HG02840 (cell line): ENCODE measurements around the gene PPP4R1.
"Not testable (repeated sequence)": the region's sequence is repeated elsewhere in the genome, so short reads cannot be mapped to it uniquely, and the experiment has no call there.

Source experiments
- ATAC-seq: cut with Tn5 transposase; IDR thresholded peaks from one replicate; pipeline ENCODE4 v1.9.1; 2021; ENCODE audit warnings: mild to moderate bottlenecking, moderate library complexity, moderate number of reproducible peaks; ENCODE audit not compliant: unreplicated experiment, low FRiP score

The PPP4R1 gene

DNA sequence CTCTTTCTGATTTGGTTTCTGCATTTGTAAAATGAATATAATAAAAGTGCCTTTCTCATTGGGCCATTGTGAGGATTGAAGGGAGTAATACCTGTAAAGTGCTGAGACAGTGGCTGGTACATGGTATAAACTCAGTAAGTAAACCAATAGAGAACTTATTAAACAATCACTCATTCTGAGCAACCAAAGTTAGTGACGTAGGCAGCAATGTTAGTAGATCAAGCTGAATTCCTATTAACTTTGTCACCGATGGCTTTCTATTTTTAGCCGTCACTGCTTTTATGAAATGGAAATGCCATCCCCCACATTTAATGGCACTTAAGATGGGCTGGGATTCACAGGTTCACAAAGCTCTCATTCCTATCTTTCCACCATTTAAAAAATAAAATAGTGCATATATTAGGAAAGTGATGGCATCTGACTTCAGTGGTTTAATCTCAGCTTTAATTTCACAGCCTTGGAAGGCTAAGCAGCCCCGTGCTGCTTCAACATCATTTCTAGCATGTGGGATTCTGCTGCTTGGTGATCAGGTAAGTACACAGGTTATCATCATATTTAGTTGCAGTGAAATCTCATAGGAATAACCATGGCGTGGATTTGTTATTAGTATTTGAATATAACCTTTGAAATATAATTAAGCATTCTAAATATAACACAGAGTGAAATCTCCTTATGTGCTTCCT is 17.6 kb upstream of the PPP4R1 start:
- no peak for ATAC-seq

DNA sequence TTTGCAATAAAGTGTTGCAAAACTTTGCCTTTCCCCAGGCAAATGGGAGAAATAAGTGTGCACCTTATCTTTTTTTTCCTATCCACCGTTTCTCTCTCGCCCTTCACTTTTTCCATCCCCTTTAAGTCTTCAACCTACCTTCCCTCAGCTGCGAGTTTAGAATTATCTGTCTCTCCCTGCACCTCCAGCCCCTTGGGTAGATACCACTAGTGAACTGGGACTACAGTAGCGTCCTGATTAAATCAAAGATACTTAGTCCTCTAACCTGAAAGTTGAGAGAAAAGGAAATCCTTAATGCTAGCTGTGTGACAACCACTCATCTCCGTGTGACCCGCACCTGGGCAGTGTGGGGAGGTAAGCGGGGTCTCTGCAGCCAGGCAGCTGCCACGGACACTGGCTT is 16.1 kb upstream of the PPP4R1 start:
- ATAC-seq: no peak

DNA sequence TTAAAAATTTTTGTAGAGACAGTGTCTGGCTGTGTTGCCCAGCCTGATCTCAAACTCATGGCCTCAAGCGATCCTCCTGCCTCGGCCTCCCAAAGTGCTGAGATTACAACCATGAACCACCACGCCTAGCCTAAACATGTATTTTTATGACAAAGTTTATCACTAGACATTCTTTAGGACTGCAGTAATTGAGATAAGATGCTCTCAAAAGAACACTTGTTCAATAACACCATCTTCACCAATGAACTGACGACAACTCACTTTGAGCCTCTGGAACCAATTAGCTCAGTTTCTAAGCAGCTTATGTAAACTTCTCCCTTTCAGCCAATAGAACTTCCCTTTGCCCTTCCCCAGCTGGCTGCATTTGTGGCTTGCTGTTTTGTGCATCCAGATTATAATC is 15.3 kb upstream of the PPP4R1 start:
- ATAC-seq: no peak

DNA sequence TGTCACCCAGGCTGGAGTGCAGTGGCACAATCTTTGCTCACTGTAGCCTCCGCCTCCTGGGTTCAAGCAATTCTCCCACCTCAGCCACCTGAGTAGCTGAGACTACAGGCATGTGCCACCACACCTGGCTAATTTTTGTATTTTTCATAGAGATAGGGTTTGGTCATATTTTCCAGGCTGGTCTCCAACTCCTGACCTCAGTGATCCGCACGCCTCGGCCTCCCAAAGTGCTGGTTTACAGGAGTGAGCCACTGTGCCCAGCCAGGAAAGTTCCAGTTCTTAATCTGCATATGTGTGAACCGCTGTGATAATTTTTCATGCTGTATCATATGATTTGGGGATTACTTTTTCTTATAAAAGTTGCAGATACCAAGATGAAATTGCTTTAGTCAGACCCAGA is 14.6 kb upstream of the PPP4R1 start:
- ATAC-seq: no peak

DNA sequence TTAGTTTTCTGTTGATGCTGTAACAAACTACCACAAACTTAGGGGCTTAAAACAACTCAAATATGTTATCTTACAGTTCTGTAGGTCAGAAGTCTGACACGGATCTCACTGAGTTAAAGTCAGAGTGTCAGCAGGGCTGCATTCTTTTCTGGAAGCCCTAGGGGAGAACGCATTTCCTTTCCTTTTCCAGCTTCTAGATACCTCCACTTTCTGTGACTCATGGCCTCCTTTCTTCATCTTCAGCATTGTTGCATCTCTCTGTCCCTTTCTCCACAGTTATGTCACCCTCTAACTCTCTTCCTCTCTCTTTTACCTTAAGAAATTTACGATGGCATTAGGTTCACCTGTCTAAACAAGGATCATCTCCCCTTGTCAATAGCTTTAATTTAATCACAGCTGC is 13.3 kb upstream of the PPP4R1 start:
- no peak for ATAC-seq

DNA sequence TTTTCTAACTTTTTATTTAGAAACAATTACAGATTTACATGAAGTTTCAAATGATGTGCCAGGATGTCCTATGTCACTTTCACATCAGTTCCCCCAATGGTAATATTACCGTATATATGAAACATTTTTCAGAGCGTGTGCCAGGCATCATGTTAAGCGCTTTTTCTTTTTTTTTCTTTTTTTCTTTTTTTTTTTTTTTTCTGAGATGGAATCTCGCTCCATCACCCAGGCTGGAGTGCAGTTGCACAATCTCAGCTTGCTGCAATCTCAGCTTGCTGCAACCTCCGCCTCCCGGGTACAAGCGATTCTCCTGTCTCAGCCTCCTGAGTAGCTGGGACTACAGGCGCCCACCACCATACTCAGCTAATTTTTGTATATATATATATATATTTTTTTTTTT is 5.6 kb upstream of the PPP4R1 start:
- ATAC-seq: no peak

DNA sequence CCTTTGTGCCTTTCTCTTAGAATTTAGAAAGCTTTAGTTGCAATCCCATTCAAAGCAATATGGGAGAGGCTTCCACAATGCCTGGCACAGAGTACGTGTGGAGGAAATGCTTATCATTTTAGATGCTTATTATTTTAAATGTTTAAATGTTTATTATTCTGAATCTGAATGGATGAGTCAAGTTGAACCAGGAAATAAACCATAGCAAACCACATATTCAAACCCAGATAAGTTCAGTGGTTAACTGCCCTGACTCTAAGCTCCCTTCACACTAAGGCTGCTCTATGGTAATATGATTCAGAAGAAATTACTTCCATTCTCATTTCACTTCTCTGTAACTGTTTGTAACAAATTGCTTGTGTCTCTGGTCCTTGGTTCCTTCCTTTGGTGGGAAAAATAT is 5.2 kb upstream of the PPP4R1 start:
- ATAC-seq: no peak

DNA sequence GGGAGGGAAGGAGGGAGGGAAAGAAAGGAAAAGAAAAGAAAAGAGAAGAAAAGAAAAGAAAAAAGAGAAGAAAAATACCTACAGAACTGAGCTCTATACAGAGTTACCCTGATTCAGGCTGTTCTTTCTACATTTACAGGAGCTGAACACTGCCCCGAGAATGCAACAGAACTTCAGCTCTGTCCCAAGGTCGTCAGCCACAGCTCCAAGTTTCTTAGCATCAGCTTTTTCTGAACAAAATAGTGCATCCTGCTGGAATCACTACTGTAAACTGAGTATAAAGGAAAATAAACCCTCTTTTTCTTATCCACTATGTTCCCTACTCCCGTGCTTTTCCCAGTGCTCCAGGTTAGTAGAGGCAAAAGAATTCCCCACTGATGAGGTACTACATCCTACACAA is 4.7 kb upstream of the PPP4R1 start:
- no peak for ATAC-seq

DNA sequence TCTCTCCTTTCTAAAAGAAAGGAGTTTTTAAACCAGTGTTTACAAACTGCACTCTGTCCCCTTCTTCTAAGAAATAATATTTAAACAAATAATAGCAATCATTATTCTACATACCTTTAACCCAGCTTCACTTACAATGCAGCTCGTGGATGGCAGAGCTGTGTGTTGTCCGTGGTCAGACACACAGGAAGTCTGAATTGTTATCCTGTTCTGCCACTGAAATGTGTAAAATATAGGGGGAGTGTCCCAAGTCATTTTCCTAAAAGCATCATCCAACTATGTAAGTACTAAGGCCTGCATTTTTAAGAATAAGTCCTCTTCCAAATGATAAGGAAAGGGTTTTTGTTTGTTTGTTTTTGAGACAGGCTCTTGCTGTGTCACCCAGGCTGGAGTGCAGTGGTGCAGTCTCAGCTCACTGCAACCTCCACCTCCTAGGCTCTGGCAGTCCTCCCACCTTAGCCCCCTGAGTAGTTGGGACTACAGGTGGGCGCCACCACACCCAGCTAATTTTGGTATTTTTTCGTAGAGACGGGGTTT is 2.7 kb upstream of the PPP4R1 start:
- ATAC-seq: no peak

DNA sequence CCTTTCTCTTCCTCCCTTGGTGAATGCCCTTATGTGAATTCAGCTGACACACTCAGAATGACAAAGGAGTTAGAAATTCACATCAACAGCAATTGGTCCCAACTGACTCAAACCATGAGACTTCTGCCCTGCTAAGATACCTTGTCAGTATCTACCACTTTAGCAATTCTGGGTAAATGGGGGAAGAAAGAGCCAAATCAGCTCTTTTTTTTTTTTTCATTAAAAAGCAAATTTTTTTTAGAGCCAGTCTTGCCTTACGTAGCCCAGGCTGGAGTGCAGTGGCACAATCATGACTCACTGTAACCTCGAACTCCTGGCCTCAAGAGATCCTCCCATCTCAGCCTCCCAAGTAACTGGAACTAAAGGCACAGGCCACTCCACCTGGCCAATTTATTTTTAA is 1.7 kb upstream of the PPP4R1 start:
- ATAC-seq: no peak

DNA sequence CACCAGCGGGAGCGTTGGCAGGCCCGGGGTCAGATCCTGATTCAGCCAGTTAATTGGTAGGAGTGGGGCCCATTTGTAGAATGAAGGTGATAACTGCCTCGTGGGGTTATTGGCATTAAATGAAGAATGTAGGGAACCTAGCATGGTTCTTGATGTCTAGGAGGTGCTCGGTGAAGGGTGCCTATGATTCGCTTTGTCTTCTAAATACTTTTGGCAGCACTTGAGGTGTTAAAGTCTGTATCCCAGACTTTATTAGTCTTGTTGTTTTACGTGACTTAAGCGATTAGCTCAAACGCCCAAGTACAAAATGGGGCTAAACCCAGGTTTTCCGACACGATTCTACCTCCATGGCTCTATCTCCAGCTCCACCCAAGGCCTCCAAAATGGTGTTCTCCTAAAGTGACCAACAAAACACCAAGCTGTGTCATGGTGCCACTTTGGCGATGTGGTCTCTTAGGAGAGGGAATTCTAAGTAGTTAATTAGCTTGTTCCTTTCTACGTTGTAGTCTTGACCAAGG is 980 bp upstream of the PPP4R1 start:
- ATAC-seq: no peak

DNA sequence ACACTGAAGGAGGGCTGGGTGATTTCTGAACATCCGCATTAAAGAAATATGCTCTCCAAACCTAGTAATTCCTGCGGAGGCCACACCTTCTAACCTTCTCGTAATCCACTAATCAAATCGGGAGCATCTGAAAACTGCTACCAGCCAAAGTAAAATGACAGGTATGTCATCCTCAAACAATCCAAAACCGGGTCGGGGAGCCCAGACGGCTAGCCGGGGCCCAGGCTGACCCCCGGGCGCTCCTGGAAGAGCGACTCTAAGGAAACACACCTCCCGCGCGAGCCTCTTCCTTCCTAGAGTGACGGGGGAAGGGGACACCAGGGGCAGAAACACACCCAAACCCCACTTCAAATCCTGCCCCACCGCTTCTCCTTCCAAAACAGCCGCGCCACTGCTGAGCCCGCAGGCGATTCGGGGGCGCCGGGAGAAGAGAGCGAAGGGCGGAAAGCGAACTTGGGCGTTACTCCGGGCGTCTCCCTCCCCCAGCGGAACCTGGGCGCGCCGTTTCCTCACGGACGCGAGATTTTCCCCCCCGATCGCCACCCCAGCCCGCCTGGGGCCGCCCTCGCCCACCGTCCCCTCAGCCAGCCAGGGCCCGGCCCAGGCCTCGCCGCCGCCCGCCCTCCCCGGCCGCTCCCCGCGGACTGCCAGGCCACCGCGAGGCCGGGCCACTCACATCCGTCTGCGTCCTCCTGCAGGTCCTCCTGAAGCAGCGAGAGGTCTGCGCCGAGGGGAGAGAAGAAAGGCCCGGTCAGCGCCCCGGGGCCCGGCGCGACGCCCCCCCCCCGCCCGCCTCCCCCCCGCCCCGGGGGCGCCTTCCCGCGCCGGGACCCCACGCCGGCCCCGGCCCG is 584 bp downstream of the PPP4R1 start:
- ATAC-seq: peak; percentile 33

DNA sequence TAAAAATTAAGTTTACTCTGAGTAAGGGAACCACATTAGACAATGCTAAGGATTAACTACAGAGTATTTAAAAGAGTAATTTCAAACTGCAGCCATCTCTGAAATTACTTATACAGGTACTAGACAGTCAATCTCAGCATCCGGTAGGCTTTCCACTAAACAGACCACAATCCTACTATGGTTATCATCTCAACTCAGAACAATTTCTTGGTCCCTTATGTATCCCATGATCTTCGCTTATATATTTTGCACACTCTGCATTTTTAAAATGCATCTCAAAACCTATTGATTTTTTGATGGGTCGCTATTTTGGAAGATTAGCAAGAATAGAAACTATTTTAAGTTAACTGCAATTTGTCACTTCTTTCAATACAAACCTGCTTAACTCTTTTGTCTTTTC is 1.4 kb downstream of the PPP4R1 start:
- ATAC-seq: no peak

DNA sequence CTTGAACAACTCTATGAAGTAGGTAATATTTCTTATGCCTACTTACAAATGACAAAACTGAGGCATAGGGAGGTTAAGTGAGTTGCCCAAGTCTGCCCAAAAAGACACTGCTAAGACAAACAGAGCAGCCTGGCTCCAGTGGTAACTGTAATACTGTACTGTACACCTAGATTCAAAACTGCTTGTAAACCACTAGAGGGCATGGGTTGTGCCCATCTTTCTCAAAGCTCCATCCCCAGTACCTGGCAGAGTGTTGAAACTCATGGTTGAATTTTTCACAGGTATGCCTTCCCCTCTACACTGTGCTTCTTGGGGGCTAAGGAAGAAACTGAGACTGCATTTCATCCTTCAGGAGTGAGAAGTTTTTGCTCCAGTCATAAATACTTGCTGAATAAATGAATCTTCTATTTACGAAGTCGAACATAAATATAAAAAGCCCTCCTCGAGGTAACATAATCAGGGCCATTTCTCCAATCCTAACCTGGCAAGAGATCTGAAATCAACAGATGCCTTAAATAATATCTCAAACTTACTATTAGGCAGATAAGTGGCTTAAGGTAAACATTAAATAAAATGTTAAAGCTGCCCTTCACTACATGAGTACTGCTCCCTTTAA is 2.0 kb downstream of the PPP4R1 start:
- ATAC-seq: no peak

DNA sequence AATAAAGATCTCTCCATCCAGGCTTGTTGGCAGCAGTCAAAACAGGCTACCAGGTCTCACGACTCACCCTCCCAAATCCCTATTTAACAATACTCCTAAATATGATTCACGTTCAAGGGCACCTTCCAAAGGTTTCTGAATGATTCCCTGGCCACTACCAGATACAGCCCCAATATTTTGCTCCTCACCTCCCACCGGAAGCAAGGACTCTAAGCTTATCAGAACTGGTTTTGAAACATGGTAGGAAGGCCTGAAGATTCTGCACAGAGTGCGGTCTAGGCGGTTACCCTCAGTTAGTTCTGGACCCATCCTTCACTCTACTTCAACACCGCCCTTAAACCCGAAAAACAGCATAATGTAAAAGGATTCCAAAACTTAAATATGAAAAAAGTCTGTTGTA is 5.2 kb downstream of the PPP4R1 start:
- ATAC-seq: no peak

DNA sequence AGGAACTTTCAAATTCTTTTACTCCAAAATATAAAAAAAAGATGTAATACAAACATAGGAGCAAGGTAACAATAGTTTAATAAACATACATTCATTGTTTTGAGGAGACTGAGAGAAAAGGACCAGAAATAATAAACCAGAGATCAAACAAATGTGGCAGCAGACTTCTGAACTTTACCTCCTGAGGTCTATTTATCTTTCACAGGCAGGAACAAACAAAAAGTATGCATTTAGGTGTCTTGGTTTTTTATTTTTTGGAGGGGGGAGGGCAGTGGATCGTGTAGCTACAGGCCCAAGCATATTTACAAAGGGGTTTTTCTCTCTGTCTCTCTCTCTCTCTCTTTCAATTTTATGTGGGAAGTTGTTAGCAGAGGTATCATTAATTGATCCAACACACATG is 5.6 kb downstream of the PPP4R1 start:
- no peak for ATAC-seq

DNA sequence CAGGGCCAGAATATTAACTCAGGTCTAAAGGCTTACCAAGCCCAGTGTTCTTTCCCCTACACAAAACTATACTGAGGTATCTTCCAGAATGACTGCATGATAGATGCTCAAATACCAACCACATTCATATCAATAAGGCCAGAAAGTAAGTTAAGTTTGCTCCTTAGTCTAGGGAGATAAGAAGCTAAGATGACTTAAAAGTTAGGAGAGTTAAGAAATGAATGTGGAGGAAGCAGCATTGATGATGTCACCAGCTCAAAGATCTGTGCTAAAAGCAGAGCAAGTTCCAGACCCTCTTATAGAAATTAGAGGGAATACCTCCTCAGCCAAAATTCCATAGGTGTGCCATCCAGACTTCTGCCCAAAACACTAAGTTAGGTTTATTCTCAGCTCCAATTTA is 6.1 kb downstream of the PPP4R1 start:
- ATAC-seq: no peak

DNA sequence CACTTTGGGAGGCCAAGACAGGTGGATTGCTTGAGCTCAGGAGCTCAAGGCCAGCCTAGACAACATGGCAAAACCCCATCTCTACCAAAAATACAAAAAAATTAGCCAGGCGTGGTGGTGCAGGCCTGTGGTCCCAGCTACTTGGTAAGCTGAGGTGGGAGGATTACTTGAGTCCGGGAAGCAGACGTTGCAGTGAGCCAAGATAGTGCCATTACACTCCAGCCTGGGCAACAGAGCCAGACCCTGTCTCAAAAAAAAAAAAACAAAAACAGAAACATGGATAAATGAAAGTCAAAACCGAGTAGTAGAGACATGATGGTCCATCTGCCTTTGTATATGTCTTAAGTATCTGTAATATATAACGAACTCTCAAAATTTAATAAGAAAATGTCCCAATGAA is 7.2 kb downstream of the PPP4R1 start:
- ATAC-seq: not testable (repeated sequence)

DNA sequence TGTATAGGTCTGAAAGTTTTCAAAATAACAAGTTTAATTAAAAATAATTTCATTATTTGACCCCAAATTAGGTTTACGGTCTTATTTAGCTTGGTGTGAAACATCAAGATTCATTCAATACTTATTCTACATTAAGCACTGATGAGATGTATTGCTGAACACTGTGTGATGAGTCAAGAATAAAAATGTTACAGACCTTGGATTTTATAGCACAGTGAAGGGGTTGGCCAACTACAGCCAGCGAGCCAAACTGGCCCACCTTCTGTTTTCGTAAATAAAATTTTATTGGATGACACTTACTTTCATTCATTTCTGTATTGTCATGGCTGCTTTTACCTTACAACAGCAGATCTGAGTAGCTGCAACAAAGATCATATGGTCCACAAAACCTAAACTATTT is 8.3 kb downstream of the PPP4R1 start:
- ATAC-seq: no peak

DNA sequence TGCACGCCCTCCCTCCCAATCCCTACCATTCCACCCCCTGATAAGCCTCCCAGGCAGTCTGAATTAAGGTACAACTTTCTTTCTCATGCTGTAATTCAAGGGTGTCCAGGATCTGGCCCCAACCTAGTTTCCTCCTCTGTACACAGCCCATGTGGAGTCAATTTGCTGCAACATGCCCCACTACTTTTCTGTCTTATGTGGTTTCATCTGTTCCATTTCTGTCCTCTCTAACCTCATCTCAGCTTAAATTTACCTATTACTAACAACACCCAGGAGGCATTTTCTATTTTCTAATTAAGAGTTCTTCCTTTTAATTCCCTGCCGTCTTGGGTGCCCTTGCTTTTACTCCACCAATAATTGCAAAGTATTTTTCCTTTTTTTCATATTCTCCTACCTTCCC is 10.0 kb downstream of the PPP4R1 start:
- no peak for ATAC-seq

DNA sequence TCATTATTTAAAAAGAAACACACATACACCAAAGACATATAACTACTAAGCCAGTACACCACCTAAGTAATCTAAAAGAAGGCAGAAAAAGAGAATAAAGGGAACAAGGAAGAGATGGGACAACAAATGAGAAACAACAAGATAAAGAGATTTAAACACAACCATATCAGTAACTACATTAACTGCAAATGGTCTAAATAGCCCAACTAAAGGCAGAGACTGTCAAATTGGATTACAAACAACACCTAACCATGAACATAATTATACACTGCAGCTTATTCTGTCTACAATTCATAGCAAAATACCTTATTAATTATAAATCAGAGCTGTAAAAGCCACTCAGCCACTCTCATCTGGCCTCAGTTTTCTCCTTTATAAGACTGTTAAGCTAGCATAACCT is 15.0 kb downstream of the PPP4R1 start:
- no peak for ATAC-seq
